ENCODE results near the gene FILIP1L. TPM values are rescaled to one million over a fixed set of nuclear protein-coding genes. Genes with fewer than 3 reads are reported as not detected.

The FILIP1L gene
- total RNA-seq, 1 donor from 2014 or later: 47.0 TPM

DNA sequence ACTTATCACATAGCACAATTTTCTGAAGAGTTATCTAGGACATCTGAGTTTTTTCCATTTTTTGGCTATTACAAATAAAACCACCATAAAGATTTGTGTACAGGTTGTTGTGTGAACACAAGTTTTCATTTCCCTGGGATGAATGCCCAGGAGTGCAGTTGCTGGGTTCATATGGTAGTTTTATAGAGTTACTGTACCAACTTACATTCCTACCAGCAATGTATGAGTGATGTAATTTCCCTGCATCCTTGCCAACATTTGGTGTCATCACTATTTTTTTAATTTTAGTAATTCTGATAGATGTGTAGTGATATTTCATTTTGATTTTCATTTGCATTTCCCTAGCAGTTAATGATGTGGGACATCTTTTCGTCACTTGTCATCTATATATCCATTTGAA lies 20.5 kb downstream of the FILIP1L start:
- Mint-ChIP-seq H3K4me3 (ENCODE audit: unreplicated experiment) (no peak overlapping the region), H3K27me3 (ENCODE audit: unreplicated experiment) (no peaks in the 10 kb centered on the region), H3K27ac (ENCODE audit: unreplicated experiment) (peak overlapping the region; percentile 38), H3K4me1 (ENCODE audit: unreplicated experiment) (peaks cover 47% of the 10 kb centered on the region), H3K9me3 (ENCODE audit: unreplicated experiment) (no peaks in the 10 kb centered on the region), H3K36me3 (ENCODE audit: unreplicated experiment) (no peaks in the 10 kb centered on the region)
- TF ChIP-seq, protein P1, sequence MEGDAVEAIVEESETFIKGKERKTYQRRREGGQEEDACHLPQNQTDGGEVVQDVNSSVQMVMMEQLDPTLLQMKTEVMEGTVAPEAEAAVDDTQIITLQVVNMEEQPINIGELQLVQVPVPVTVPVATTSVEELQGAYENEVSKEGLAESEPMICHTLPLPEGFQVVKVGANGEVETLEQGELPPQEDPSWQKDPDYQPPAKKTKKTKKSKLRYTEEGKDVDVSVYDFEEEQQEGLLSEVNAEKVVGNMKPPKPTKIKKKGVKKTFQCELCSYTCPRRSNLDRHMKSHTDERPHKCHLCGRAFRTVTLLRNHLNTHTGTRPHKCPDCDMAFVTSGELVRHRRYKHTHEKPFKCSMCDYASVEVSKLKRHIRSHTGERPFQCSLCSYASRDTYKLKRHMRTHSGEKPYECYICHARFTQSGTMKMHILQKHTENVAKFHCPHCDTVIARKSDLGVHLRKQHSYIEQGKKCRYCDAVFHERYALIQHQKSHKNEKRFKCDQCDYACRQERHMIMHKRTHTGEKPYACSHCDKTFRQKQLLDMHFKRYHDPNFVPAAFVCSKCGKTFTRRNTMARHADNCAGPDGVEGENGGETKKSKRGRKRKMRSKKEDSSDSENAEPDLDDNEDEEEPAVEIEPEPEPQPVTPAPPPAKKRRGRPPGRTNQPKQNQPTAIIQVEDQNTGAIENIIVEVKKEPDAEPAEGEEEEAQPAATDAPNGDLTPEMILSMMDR (IDR thresholded peaks at IDR 0.05): no peak
- DNase-seq (ENCODE audit: extremely low spot score, unreplicated experiment): no peak

DNA sequence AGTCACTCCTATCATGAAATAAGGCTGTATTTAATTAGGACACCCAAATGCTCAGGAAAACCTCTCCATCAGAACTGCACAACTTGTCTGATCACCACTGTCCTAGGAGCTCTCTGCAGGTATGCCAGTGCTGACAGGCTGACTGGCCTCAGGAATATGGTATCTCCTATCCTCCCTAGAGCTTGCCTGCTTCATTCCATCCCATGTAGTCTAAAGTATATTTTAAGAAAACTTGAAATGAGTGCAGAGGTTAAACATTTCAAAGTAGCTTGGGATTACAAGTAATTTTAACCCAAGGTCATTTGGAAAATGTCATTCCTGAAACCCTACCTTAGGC lies 23.7 kb downstream of the FILIP1L start:
- no peak overlapping the region for H3K27ac Mint-ChIP-seq (ENCODE audit: unreplicated experiment)
- DNase-seq (ENCODE audit: extremely low spot score, unreplicated experiment): no peak
- TF ChIP-seq, protein P1 (IDR thresholded peaks at IDR 0.05): no peak
- H3K27me3 Mint-ChIP-seq (ENCODE audit: unreplicated experiment): no peaks in the 10 kb centered on the region
- peaks cover 54% of the 10 kb centered on the region for H3K4me1 Mint-ChIP-seq (ENCODE audit: unreplicated experiment)
- H3K36me3 Mint-ChIP-seq (ENCODE audit: unreplicated experiment): peaks cover 1% of the 10 kb centered on the region
- H3K4me3 Mint-ChIP-seq (ENCODE audit: unreplicated experiment): no peak overlapping the region
- H3K9me3 Mint-ChIP-seq (ENCODE audit: unreplicated experiment): no peaks in the 10 kb centered on the region

DNA sequence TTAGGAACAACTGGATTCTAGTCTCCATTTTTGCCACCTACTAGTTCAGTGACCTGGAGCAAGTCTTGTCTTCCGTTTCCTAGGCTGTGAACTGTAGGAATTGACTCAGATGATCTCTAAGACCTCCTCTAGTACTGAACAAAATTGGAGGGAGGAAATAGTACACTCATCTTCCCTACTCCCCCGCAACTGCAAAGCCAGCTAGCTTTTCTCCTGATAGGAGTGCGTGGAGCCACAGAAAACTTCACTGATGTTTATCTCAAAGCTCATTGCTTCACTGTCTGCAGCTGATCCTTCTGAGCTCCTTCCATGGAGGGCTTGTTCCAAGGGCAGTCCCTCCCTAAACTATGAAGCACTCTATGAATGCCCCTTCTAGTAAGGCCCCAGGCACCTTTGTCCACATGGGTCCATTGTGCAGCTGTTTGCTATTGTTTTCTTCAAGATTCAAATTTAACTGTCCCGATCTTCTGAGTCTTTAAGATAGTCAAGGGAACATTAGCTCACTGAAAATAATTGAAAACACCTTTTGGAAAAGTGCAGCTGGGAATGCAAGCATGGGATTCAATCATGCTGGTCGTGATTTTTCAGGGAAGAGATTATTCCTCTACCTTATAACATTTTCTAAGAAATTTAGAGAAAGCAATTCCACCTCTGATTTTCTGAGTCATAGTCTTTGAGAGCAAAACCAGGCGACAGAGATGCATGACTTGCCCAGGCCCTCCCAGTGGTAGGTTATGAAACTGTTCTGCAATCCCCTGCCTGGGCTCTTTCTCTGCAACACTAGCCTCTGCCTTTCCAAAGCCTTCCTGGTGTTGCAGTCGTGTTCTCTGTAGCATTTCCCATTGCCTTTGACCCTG lies 24.3 kb downstream of the FILIP1L start:
- H3K9me3 Mint-ChIP-seq (ENCODE audit: unreplicated experiment): no peaks in the 10 kb centered on the region
- H3K4me1 Mint-ChIP-seq (ENCODE audit: unreplicated experiment): peaks cover 60% of the 10 kb centered on the region
- H3K4me3 Mint-ChIP-seq (ENCODE audit: unreplicated experiment): no peak overlapping the region
- TF ChIP-seq, protein P1 (IDR thresholded peaks at IDR 0.05): peak; percentile 50
- peaks cover 1% of the 10 kb centered on the region for H3K36me3 Mint-ChIP-seq (ENCODE audit: unreplicated experiment)
- H3K27me3 Mint-ChIP-seq (ENCODE audit: unreplicated experiment): no peaks in the 10 kb centered on the region
- DNase-seq (ENCODE audit: extremely low spot score, unreplicated experiment): no peak
- no peak overlapping the region for H3K27ac Mint-ChIP-seq (ENCODE audit: unreplicated experiment)

DNA sequence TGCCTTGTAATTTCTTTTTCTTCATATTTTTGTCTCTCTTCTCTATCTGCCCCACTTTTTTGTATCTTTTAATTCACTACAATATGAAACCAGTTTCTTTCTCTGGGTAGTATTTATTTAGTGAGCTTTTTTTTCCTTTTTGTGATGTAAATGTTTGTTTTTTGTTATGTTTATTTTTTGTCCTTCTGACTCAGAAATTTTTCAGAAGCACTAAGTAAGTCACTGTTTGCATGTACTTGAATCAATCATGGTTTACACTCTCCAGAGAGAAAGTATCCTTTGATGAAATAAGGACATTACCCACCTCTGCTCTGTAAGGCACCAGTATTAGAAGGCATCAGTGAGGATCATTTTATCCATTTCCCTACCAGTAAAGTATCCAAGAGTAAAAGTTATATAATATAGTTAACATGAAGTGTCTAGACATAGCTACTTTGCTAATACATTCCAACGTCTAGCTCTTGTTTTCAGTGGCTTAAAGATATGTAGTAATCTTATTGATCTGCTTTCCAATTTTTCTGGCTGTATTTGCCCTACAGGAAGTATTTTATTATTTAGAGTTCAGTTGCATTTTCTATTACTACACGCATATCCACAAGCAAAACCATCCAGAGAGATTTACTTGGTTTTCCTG lies 25.4 kb downstream of the FILIP1L start:
- no peak overlapping the region for H3K4me3 Mint-ChIP-seq (ENCODE audit: unreplicated experiment)
- no peaks in the 10 kb centered on the region for H3K27me3 Mint-ChIP-seq (ENCODE audit: unreplicated experiment)
- H3K4me1 Mint-ChIP-seq (ENCODE audit: unreplicated experiment): peaks cover 63% of the 10 kb centered on the region
- peaks cover 1% of the 10 kb centered on the region for H3K36me3 Mint-ChIP-seq (ENCODE audit: unreplicated experiment)
- no peaks in the 10 kb centered on the region for H3K9me3 Mint-ChIP-seq (ENCODE audit: unreplicated experiment)
- H3K27ac Mint-ChIP-seq (ENCODE audit: unreplicated experiment): peak overlapping the region; percentile 52
- no peak for DNase-seq (ENCODE audit: extremely low spot score, unreplicated experiment)
- TF ChIP-seq, protein P1 (IDR thresholded peaks at IDR 0.05): no peak

DNA sequence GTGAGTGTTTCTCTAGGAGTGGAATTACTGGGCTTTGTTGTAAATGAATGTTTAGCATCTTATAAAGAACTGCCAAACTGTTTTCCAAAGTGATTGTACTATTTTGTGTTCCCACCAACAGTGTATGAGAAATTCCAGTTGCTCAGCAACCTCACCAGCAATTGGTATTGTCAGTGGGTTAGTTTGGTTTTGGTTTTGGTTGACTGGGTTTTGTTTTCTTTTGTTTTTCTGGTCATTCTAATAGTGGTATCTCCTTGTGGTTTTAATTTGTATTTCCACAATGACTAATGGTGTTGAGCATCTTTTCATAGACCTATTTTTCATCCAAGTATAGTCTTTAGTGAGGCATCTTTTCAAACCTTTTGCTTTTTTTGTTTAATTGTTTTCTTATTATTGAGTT lies 27.1 kb downstream of the FILIP1L start:
- no peak for DNase-seq (ENCODE audit: extremely low spot score, unreplicated experiment)
- H3K27ac Mint-ChIP-seq (ENCODE audit: unreplicated experiment): peak overlapping the region; percentile 69

More for the DNA sequence above, 27.1 kb downstream of the FILIP1L start:
- Mint-ChIP-seq H3K9me3 (ENCODE audit: unreplicated experiment) (no peaks in the 10 kb centered on the region), H3K4me3 (ENCODE audit: unreplicated experiment) (no peak overlapping the region), H3K4me1 (ENCODE audit: unreplicated experiment) (peaks cover 67% of the 10 kb centered on the region), H3K36me3 (ENCODE audit: unreplicated experiment) (peaks cover 1% of the 10 kb centered on the region), H3K27me3 (ENCODE audit: unreplicated experiment) (no peaks in the 10 kb centered on the region)
- TF ChIP-seq, protein P1 (IDR thresholded peaks at IDR 0.05): no peak
